ENCODE data around the gene PDZD7. TPM values are rescaled to one million over a fixed set of nuclear protein-coding genes. Genes with fewer than 3 reads are reported as not detected.
"Not testable (repeated sequence)": the region's sequence is repeated elsewhere in the genome, so short reads cannot be mapped to it uniquely, and the experiment has no call there.

The PDZD7 gene
- polyA plus RNA-seq, 1 donor from 2014 or later: 1.5 TPM

- Histone ChIP-seq H3K4me2 (ENCODE audit: low read length) (no peak overlapping the region), H3K9ac (ENCODE audit: low read length) (no peak overlapping the region), H3K27ac (ENCODE audit: low read length) (no peak overlapping the region), H3K4me3 (ENCODE audit: low read length) (no peak overlapping the region), H3K79me2 (replicated peaks; ENCODE audit: insufficient read depth, low read length) (no peaks in the 10 kb centered on the region), H3K9me2 (ENCODE audit: insufficient read depth, low read length) (no peaks in the 10 kb centered on the region), H3F3A (ENCODE audit: insufficient read depth, low read length, poor library complexity, severe bottlenecking) (no peaks in the 10 kb centered on the region), H3K27me3 (ENCODE audit: insufficient read depth, low read depth, low read length) (peaks cover 28% of the 10 kb centered on the region), H2AFZ (ENCODE audit: low read depth, low read length) (no peak overlapping the region), H3K9me3 (ENCODE audit: low read length) (no peaks in the 10 kb centered on the region), H4K20me1 (ENCODE audit: insufficient read depth) (no peaks in the 10 kb centered on the region), H3K36me3 (ENCODE audit: insufficient read depth, low read length) (no peaks in the 10 kb centered on the region)
- TF ChIP-seq POLR2AphosphoS5 (IDR thresholded peaks at IDR 0.05) (no peak), SMC3 (conservative IDR thresholded peaks at IDR 0.05; ENCODE audit: poor library complexity) (no peak)
Measured at GRCh38 chr10:101035916-101036702, 5.2 kb upstream of the PDZD7 start.

- TF ChIP-seq CTCF (IDR thresholded peaks at IDR 0.05; ENCODE audit: poor library complexity, severe bottlenecking): no peak
- no peak for TF ChIP-seq TAF1 (IDR thresholded peaks at IDR 0.05; ENCODE audit: low read depth)
- TF ChIP-seq SMC3 (conservative IDR thresholded peaks at IDR 0.05; ENCODE audit: poor library complexity): no peak
- TF ChIP-seq EP300 (conservative IDR thresholded peaks at IDR 0.05; ENCODE audit: poor library complexity, severe bottlenecking): no peak
- no peak for TF ChIP-seq MXI1 (conservative IDR thresholded peaks at IDR 0.05; ENCODE audit: poor library complexity, severe bottlenecking)
- TF ChIP-seq RAD21 (conservative IDR thresholded peaks at IDR 0.05): no peak
- no peak for TF ChIP-seq POLR2AphosphoS5 (IDR thresholded peaks at IDR 0.05)
- no peaks in the 10 kb centered on the region for H3K9me2 ChIP-seq (ENCODE audit: insufficient read depth, low read length)
- H3F3A ChIP-seq (ENCODE audit: insufficient read depth, low read length, poor library complexity, severe bottlenecking): no peaks in the 10 kb centered on the region
- H3K4me3 ChIP-seq (ENCODE audit: low read length): no peak overlapping the region
- H3K27me3 ChIP-seq (ENCODE audit: insufficient read depth, low read depth, low read length): peaks cover 36% of the 10 kb centered on the region
- no peak overlapping the region for H2AFZ ChIP-seq (ENCODE audit: low read depth, low read length)
- H3K27ac ChIP-seq (ENCODE audit: low read length): no peak overlapping the region
- H3K9ac ChIP-seq (ENCODE audit: low read length): no peak overlapping the region
- no peak overlapping the region for H3K4me2 ChIP-seq (ENCODE audit: low read length)
- no peaks in the 10 kb centered on the region for H3K9me3 ChIP-seq (ENCODE audit: low read length)
- no peaks in the 10 kb centered on the region for H3K36me3 ChIP-seq (ENCODE audit: insufficient read depth, low read length)
- H4K20me1 ChIP-seq (ENCODE audit: insufficient read depth): no peaks in the 10 kb centered on the region
- no peaks in the 10 kb centered on the region for H3K79me2 ChIP-seq (replicated peaks; ENCODE audit: insufficient read depth, low read length)
Measured at GRCh38 chr10:101035314-101035713, 4.4 kb upstream of the PDZD7 start.

- not testable (repeated sequence) for H3K4me3 ChIP-seq (ENCODE audit: low read length); H2AFZ ChIP-seq (ENCODE audit: low read depth, low read length); H3K27ac ChIP-seq (ENCODE audit: low read length); H3K79me2 ChIP-seq (replicated peaks; ENCODE audit: insufficient read depth, low read length); H3K4me2 ChIP-seq (ENCODE audit: low read length); H3K9me3 ChIP-seq (ENCODE audit: low read length); H3K9ac ChIP-seq (ENCODE audit: low read length); H3F3A ChIP-seq (ENCODE audit: insufficient read depth, low read length, poor library complexity, severe bottlenecking); H4K20me1 ChIP-seq (ENCODE audit: insufficient read depth); H3K9me2 ChIP-seq (ENCODE audit: insufficient read depth, low read length); H3K36me3 ChIP-seq (ENCODE audit: insufficient read depth, low read length)
- H3K27me3 ChIP-seq (ENCODE audit: insufficient read depth, low read depth, low read length): peaks cover 45% of the 10 kb centered on the region
Measured at GRCh38 chr10:101034404-101034803, 3.5 kb upstream of the PDZD7 start.

GRCh38 chr10:101033276-101033675, 2.3 kb upstream of the PDZD7 start:
- H3K4me3 ChIP-seq (ENCODE audit: low read length): peak overlapping the region; percentile 78
- no peak overlapping the region for H3K27ac ChIP-seq (ENCODE audit: low read length)
- no peaks in the 10 kb centered on the region for H3K9me2 ChIP-seq (ENCODE audit: insufficient read depth, low read length)
- TF ChIP-seq SMC3 (conservative IDR thresholded peaks at IDR 0.05; ENCODE audit: poor library complexity) (no peak), POLR2AphosphoS5 (IDR thresholded peaks at IDR 0.05) (no peak), TAF1 (IDR thresholded peaks at IDR 0.05; ENCODE audit: low read depth) (no peak), MXI1 (conservative IDR thresholded peaks at IDR 0.05; ENCODE audit: poor library complexity, severe bottlenecking) (no peak)
- H3K9me3 ChIP-seq (ENCODE audit: low read length): no peaks in the 10 kb centered on the region
- no peaks in the 10 kb centered on the region for H3K79me2 ChIP-seq (replicated peaks; ENCODE audit: insufficient read depth, low read length)
- no peaks in the 10 kb centered on the region for H3F3A ChIP-seq (ENCODE audit: insufficient read depth, low read length, poor library complexity, severe bottlenecking)
- H3K36me3 ChIP-seq (ENCODE audit: insufficient read depth, low read length): no peaks in the 10 kb centered on the region
- H3K4me2 ChIP-seq (ENCODE audit: low read length): peak overlapping the region; percentile 85
- H3K27me3 ChIP-seq (ENCODE audit: insufficient read depth, low read depth, low read length): peaks cover 47% of the 10 kb centered on the region
- no peak overlapping the region for H2AFZ ChIP-seq (ENCODE audit: low read depth, low read length)
- no peaks in the 10 kb centered on the region for H4K20me1 ChIP-seq (ENCODE audit: insufficient read depth)
- H3K9ac ChIP-seq (ENCODE audit: low read length): no peak overlapping the region

Data from neural cell (in vitro differentiated cells).